GM18505 (cell line): ENCODE results near the gene FRAS1.

Source experiments
- ATAC-seq: cut with Tn5 transposase; IDR thresholded peaks from one replicate; pipeline ENCODE4 v1.9.1; 2021; ENCODE audit not compliant: unreplicated experiment
- POLR2A ChIP-seq: IDR thresholded peaks from 4 replicates; pipeline ENCODE4 v1.6.1; 2011; ENCODE audit warnings: borderline replicate concordance; ENCODE audit not compliant: insufficient read depth, insufficient read length; ENCODE audit errors: extremely low read depth

FRAS1 gene

DNA sequence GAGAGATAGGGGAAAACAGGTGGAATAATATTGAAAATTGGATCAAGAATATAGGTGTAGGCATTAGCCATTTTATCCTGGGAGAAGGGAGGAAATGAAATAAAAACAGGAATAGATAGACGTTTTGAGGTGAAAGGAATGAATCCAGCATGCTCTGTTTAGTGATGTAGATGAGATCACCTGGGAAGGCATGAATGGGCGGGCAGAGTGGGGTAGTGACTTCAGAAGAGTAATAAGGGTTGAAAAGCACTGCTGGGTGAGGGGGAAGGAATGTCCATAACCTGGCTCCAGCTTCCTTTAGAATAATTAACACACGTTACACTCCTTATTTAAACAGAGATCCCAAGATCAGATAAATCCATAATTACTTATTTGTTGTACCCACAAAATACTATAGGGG is 303.3 kb downstream of the FRAS1 start:
- no peak for ATAC-seq
- TF ChIP-seq POLR2A: no peak

DNA sequence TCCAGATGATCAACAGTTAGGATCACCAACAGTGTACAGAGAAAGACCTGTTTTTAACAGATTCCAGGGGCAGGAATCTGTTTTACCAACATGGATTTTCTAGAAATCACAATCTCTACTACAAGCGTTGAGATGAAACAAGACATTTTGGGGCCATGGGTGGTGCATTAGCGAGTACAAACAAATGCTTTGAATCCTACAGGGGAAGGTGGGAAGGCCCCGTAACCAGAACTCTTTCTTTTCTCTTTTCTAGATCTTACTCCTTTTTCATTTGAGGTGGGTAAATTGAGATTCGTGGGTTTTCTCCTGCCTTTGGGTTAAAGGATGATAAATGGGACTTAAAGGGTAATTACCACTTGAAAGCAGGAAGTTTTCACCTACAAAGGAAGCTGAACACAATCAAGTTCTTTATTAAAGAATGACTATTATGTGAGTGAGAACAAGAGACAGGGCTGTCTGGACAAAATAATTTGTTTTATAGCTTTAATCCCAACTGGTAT is 304.5 kb downstream of the FRAS1 start:
- ATAC-seq: no peak
- TF ChIP-seq POLR2A: no peak

DNA sequence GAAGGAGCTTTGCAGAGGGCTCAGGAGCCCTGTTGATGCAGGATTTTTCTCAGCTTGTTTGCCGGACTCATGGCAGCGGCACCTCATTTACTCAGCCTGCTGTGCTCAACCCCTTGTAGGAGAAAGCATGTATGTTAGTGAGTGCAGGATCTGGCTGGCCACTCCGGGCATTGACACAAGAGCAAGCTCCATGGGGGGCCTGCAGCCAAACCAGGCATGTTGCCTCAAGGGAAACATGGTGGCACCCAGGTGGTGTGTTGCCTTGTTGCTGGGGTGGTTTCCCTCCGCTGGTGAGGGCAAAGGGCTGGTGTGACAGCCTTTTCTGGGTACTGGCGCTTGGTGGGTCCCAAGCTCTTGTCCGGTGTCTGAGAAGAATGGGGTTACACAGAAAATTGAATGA is 305.2 kb downstream of the FRAS1 start:
- no peak for ATAC-seq
- no peak for TF ChIP-seq POLR2A

DNA sequence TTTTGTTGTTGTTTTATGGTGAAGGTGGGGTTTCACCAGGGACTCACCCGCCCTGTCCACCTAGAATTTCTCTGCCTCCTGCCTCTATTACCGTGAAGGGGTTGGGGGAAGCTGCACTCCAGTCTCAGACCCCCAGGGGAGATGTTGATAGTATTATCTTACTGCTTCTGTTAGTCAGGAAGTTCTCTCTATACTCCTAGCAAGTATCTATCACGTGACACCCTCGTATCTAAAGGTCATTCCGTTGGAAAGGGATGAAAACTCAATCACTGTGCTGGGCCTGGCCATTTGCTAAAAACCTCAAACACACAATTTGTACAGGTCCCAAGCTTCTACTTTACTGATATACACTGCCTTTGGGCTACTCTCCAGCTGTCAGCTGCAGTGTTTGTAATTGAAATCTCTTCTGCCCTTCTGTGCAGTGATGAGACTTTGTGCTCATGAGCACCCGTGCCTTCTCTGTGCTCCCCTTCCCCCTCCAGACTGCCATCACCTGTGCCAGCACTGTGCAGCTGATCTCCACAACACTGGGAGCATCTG is 306.0 kb downstream of the FRAS1 start:
- TF ChIP-seq POLR2A: no peak
- ATAC-seq: no peak

DNA sequence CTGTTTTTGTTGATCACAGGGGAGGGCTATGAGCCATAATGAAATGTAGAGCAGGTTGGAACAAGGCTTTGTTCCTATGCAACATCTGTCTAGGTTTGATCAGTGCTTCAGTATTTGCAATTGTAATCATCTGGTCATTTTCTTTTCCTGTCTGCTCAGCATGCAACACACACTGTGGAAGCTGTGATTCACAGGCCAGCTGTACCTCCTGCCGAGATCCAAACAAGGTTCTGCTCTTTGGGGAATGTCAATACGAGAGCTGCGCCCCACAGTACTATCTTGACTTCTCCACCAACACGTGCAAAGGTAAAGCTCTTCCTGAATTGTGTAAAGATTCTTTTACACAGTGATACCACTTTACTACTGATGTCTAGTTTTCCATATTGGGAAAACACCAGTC is 312.6 kb downstream of the FRAS1 start:
- no peak for TF ChIP-seq POLR2A

DNA sequence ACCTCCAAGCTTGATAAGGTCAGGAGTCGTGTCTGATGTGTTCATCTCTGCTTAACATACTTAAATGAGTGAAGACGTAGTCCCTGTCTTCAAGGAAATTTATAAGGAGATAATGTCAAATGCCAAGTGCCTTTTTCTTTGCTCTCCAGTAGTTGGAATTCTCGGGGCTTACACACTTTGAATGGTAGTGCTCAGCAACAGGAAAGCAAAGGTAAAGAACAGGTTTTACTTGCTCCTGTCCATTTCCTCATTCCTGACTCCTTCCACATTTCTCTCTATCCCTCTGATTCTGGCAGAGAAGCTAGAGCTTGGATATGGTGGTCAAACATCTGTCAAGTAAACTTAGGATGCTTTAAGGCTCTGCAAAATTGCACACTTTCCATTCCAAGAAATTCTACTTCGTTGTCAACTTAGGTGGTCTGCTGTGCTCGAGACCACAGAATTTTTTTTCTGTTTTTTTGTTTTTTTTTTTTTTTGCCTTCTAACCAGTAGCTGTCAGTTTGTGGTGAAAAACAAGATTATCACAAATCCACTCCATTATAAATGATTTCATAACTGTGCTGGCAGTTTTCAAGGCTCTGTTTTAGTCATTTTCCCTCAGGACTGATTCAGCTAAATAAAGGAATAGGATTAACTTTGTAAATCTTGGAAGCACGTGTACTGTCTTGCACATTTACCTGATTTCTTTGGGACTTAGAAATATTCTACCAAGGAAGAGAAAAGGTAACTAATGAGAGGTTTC is 313.7 kb downstream of the FRAS1 start:
- TF ChIP-seq POLR2A: no peak
- no peak for ATAC-seq

More for the DNA sequence above, 312.6 kb downstream of the FRAS1 start:
- ATAC-seq: no peak

DNA sequence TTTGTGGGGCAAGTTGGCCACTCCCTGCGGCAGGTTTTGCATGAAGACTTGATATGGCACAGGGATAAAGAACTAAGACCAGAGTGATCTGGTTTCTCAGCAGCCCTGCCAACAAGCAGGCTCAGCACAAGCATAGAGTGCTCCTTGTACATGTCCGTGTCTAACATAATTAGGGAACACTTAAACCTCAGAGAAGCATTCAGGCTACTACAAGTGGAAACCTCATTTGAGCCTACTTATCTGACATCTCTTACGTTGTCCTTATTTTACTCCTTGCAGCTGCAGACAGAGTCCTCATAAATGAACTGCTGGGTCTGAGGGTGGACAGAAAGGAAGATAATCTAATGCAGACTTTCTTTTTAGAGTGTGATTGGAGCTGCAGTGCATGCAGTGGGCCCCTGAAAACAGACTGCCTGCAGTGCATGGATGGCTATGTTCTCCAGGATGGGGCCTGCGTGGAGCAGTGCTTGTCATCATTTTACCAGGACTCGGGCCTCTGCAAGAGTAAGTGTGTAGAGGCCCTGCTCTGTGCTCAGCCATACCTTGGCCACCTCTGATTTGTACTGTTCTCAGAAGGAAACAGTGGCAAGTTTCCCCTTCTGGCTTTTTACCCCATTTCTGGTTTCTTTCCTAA is 315.3 kb downstream of the FRAS1 start:
- no peak for TF ChIP-seq POLR2A

DNA sequence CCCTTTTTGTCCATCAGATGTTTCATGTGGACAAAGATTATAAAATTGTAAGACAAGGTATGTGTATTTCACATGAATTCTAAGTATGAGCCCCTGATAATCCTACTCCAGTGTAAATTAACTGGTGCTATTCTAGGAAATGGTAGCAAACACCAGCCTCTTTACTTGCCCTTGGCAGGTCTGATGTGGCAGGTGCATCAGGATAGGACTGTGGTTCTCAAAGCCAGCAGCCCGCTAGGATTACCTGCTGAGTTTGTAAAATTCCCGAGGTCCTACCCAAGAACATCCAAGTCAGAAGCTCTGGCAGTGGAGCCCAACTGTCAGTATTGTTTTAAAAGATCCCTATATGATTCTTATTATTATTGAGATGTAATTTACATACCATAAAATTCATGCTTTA is 320.4 kb downstream of the FRAS1 start:
- ATAC-seq: no peak
- no peak for TF ChIP-seq POLR2A

More for the DNA sequence above, 315.3 kb downstream of the FRAS1 start:
- ATAC-seq: no peak

DNA sequence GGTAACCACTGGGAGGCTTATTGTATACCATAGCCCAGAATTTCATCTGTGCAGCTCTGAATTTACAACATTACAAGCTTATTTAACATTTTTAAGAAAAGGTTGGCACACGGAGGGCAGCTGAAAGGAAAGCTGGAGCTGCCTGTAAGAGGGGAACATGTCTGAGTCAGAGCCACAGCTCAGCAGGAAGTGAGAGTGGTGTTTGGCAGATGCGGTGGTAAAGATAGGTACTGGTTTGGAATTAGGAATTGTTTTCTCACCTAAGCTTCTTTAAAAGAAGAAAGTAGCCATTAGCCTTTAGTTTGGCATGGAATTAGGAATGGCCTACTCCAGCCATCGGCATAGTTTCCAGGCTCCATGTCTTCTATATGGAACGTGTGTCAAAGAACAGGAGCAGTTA is 321.9 kb downstream of the FRAS1 start:
- no peak for TF ChIP-seq POLR2A
- no peak for ATAC-seq

DNA sequence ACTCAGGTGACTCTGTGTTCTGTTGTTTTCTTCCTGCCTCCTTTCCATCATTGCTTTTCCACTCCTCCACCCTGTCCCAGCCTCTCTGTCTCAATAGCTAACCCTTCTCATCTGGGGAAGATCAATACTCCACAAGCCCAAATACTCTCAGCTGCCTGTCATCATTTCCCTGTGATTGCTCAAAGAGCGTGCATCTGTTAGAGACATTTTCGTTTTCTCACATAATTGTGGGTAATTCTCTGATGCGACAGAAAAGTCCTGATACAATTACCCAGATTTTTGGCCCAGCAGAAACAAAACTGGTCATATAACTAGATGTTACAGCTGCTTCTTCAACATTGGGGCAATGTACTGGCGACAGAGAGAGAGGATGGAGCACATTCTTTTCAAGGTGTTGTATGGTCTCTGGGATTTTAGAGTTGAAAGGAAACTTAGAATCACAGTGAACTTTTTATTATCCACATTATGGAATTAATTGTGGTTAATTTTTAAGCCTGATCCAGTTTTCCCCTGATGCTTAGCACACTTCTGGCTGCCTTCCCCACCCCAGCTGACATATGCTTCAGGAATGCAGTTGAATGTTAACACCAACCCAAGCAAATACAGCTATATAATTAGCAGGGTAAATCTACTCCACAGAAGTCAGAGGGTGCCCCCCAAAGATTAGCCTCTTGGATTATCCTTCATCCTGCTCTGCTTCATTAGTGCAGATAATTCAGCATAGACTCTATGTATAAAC is 323.0 kb downstream of the FRAS1 start:
- TF ChIP-seq POLR2A: no peak

DNA sequence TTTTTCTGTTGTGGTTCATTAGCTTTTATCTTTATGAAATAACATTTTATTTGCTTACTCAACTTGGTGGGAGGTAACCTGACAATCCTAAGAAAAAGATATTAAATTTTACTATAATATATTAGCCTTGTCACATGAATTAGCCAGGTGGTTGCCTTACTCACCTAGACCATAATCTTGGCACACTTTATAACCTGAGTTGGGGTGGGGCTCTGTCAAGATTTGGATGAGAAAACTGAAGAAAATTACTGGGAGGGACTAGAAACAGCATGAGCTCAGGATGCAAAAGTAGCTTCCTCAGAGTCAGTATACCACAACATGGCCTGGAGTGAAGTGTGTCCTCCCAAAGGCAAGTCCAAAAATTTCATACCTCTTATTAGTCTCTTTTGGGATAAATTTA is 329.6 kb downstream of the FRAS1 start:
- TF ChIP-seq POLR2A: no peak
- no peak for ATAC-seq

More for the DNA sequence above, 323.0 kb downstream of the FRAS1 start:
- ATAC-seq: no peak

DNA sequence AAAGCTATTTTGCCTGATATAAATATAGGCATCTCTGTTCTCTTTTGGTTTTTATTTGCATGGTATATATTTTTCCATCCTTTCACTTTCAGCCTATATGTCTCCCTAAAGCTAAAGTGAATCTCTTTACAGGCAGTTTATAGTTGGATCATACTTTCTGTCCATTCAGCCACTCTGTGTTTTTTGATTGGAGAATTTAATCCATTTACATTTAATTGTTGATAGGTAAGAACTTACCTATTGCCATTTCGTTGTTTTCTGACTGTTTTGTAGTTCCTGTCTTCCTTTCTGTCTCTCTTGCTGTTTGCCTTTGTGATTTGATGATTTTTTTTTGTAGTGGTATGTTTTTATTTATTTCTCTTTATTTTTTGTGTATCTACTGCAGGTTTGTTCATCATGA is 338.5 kb downstream of the FRAS1 start:
- no peak for ATAC-seq
- TF ChIP-seq POLR2A: no peak

DNA sequence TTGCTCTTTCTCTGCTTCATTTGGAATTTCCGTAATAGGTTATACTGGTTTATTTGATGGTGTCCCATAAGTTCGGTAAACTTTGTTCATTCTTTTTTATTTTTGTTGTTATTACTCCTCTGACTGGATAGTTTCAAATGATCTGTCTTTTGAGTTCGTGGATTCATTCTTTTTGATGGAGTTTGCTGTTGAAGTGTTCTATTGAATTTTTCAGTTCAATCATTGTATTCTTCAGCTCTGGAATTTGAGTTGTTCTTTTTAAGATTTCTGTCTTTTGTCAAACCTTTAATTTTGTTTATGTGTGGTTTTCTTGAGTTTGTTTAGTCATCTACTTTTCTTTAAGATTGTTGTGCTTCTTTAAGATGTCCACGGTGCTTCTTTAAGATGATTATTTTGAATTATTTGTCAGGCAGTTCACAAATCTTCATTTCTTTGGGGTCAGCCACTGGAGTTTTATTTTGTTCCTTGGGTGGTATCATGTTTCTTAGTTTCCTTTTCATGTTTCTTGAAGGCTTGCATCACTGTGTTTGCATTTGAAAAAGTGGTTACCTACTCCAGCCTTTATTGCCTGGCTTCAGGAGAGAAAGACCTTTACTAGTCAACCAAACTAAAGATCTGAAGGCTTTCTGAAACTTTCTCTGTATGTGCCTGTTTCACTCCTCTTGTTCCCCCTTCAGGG is 339.6 kb downstream of the FRAS1 start:
- ATAC-seq: no peak
- no peak for TF ChIP-seq POLR2A
